Adrenal gland (tissue), 5 donors: Measurements from ENCODE around the gene TAOK2.

Experiments used
- CTCF ChIP-seq, 6 experiments: fragments of 450-650 bp in 4 of 6; fragments of 200-600 bp in 2 of 6; sonication (generic) in 1 of 6; IDR thresholded peaks; 1 replicate in 5 of 6; 2 replicates in 1 of 6; pipeline versions ENCODE4 v1.5.1 to v1.8.0; 2016 to 2021; ENCODE audit warnings: antibody characterized with exemption in 6 of 6, mild to moderate bottlenecking in 2 of 6, moderate library complexity in 1 of 6
- POLR2A ChIP-seq, 2 donors: fragments of 450-650 bp; IDR thresholded peaks; one replicate each; pipeline ENCODE4 v1.6.1; 2017; ENCODE audit warnings: antibody characterized with exemption in 2 of 2, mild to moderate bottlenecking in 2 of 2, moderate library complexity in 1 of 2
- donor health status: DM: no; HTN: no; CAD: no.

- no peak for TF ChIP-seq CTCF (IDR thresholded peaks at IDR 0.05)
- peak in 1 of 2 donors; percentile 39 for TF ChIP-seq POLR2A (IDR thresholded peaks at IDR 0.05)
Observed at GRCh38 chr16:29962344-29962994, 11.2 kb upstream of the TAOK2 start.
